ENCODE data around the gene SPRR3.
"Not testable (repeated sequence)": the region's sequence is repeated elsewhere in the genome, so short reads cannot be mapped to it uniquely, and the experiment has no call there.

SPRR3 gene

GRCh38 chr1:152986578-152986977 is 15.0 kb upstream of the SPRR3 start:
- DNase-seq = no peak

- DNase-seq = no peak
Observed at GRCh38 chr1:152993186-152993585, 8.4 kb upstream of the SPRR3 start.

GRCh38 chr1:152995842-152996241 is 5.7 kb upstream of the SPRR3 start:
- no peak for DNase-seq

- DNase-seq = no peak
Observed at GRCh38 chr1:152996633-152997400, 4.7 kb upstream of the SPRR3 start.

GRCh38 chr1:152997901-152998300 is 3.6 kb upstream of the SPRR3 start:
- no peak for DNase-seq

- no peak for DNase-seq
Observed at GRCh38 chr1:152998476-152998875, 3.1 kb upstream of the SPRR3 start.

- no peak for DNase-seq
Observed at GRCh38 chr1:152999818-153000217, 1.7 kb upstream of the SPRR3 start.

- no peak for DNase-seq
Observed at GRCh38 chr1:153000294-153000693, 1.3 kb upstream of the SPRR3 start.

GRCh38 chr1:153011235-153011758 is 9.7 kb downstream of the SPRR3 start:
- DNase-seq = not testable (repeated sequence)

GRCh38 chr1:153021829-153022228 is 20.3 kb downstream of the SPRR3 start:
- not testable (repeated sequence) for DNase-seq

GRCh38 chr1:153022340-153022739 is 20.8 kb downstream of the SPRR3 start:
- DNase-seq = not testable (repeated sequence)

GRCh38 chr1:153023109-153023508 is 21.6 kb downstream of the SPRR3 start:
- no peak for DNase-seq

- no peak for DNase-seq
Observed at GRCh38 chr1:153024413-153024812, 22.9 kb downstream of the SPRR3 start.

- no peak for DNase-seq
Observed at GRCh38 chr1:153025797-153026196, 24.2 kb downstream of the SPRR3 start.

GRCh38 chr1:153028766-153029165 is 27.2 kb downstream of the SPRR3 start:
- no peak for DNase-seq

GRCh38 chr1:153030895-153031294 is 29.3 kb downstream of the SPRR3 start, which contains the start of gene SPRR1B:
Gene SPRR1B, plus strand, starts transcription at chr1:153031203. Its CDS starts 1,143 bp downstream, at chr1:153032346.
- no peak for DNase-seq

- DNase-seq = no peak
Observed at GRCh38 chr1:153032073-153032472, 30.5 kb downstream of the SPRR3 start.

GRCh38 chr1:153032677-153033308 is 31.2 kb downstream of the SPRR3 start:
- no peak for DNase-seq

GRCh38 chr1:153035211-153035610 is 33.7 kb downstream of the SPRR3 start:
- DNase-seq = no peak

GRCh38 chr1:153040950-153041631 is 39.5 kb downstream of the SPRR3 start, which contains the start of gene SPRR2D:
Gene SPRR2D, minus strand, starts transcription at chr1:153041120. Its CDS starts 774 bp downstream, at chr1:153040346.
- no peak for DNase-seq

GRCh38 chr1:153049211-153049610 is 47.7 kb downstream of the SPRR3 start:
- no peak for DNase-seq

Measured in stimulated activated CD4-positive, alpha-beta T cell treated with anti-CD3 and anti-CD28 coated beads, Interleukin-4, amount 100 ng/mL, for 24 hours (primary cell).